Measurements from ENCODE around the gene AMBN.
A peak's percentile ranks its signal among the peaks of the same experiment; 100 is the strongest.
"Not testable (repeated sequence)": the region's sequence is repeated elsewhere in the genome, so short reads cannot be mapped to it uniquely, and the experiment has no call there.

AMBN gene

DNA sequence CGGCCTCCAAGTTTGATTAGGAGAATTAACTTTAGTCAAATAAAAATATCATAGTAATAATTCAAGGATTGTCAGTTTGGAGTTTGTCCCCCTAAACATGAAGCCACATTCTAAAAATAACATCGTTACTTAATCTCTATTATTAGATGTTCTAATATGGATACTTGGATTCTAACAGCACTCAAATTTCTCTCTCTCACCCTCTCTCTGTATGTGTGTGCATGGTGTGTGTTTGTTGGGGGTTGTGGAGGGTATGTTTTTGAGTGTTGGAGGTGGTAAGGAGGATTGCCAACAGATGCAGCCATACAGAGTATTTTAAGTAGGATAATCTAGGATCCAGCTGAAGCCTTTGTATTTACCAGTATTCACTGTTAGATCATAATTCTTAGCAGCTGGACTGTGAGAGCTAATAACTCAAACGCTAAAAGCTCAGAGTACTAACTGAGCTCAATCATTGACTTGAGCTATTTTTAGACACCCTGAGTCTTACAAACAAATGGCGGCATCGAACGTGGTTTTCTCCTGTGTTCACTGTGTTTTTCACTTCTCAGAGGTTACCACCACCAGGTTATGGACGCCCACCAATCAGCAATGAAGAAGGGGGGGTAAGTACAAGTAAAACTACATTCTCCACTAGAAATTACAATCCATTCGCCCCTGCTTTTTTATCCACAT lies 45.3 kb downstream of the AMBN start:
- CTCF ChIA-PET = no interaction called here
- POLR2A ChIA-PET = no interaction called here
- Histone ChIP-seq H3K27ac (ENCODE audit: extremely low read depth, low read depth, low read length) (no peak overlapping the region), H3K36me3 (ENCODE audit: control insufficient read depth in 2 of 2, insufficient read depth in 1 of 2, low read length in 2 of 2) (no peaks in the 10 kb centered on the region), H3K4me3 (ENCODE audit: low read depth, low read length) (no peak overlapping the region), H3K9me3 (ENCODE audit: control insufficient read depth, insufficient read depth, low read depth, low read length) (no peaks in the 10 kb centered on the region), H3K4me1 (ENCODE audit: control insufficient read depth, insufficient read depth, low read length) (no peaks in the 10 kb centered on the region)
- TF ChIP-seq, protein P1, sequence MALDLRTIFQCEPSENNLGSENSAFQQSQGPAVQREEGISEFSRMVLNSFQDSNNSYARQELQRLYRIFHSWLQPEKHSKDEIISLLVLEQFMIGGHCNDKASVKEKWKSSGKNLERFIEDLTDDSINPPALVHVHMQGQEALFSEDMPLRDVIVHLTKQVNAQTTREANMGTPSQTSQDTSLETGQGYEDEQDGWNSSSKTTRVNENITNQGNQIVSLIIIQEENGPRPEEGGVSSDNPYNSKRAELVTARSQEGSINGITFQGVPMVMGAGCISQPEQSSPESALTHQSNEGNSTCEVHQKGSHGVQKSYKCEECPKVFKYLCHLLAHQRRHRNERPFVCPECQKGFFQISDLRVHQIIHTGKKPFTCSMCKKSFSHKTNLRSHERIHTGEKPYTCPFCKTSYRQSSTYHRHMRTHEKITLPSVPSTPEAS (tag by site-specific recombination; IDR thresholded peaks at IDR 0.05) = no peak
- TF ChIP-seq ZNF585B (tag by site-specific recombination; IDR thresholded peaks at IDR 0.05) (no peak), GLIS2 (tag by site-specific recombination; IDR thresholded peaks at IDR 0.05) (no peak)

DNA sequence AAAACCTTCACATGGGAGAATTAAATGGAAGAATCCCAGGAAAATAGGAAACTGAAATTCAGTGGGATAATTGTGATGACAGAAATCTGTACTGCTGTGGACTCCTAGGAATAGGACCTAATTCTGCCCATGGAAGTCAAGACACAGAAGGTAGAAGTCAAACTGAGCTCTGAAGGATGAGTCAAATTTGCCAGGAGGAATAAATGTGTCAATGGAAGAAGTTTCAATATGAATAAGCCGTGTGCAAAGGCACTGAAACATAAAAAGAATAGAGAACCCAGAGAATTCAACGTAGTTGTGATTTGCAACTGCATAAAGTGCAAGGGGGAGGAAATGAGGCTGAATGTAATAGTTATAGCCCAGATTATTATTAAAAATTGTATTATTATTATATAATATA lies 48.1 kb downstream of the AMBN start:
- ChIA-PET POLR2A (no interaction called here), CTCF (no interaction called here)
- Histone ChIP-seq H3K4me1 (ENCODE audit: control insufficient read depth, insufficient read depth, low read length) (no peaks in the 10 kb centered on the region), H3K9me3 (ENCODE audit: control insufficient read depth, insufficient read depth, low read depth, low read length) (no peaks in the 10 kb centered on the region), H3K36me3 (ENCODE audit: control insufficient read depth in 2 of 2, insufficient read depth in 1 of 2, low read length in 2 of 2) (no peaks in the 10 kb centered on the region), H3K4me3 (ENCODE audit: low read depth, low read length) (no peak overlapping the region), H3K27ac (ENCODE audit: extremely low read depth, low read depth, low read length) (no peak overlapping the region)
- TF ChIP-seq ZNF169 (tag by site-specific recombination; IDR thresholded peaks at IDR 0.05) = no peak
- TF ChIP-seq ZNF37A (tag by site-specific recombination; IDR thresholded peaks at IDR 0.05) = no peak
- no peak for TF ChIP-seq ZNF707 (tag by site-specific recombination; IDR thresholded peaks at IDR 0.05)

DNA sequence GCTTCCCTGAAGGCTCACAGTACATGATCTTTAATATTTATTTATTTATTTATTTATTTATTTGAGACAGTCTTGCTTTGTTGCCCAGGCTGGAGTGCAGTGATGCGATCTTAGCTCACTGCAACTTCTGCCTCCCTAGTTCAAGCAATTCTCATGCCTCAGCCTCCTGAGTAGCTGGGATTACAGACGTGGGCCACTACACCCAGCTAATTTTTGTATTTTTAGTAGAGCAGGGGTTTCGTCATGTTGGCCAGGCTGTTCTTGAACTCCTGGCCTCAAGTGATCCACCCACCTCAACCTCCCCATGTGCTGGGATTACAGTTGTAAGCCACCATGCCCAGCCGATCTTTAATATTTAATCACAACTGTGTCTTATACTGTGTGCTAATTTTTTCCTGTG lies 58.7 kb downstream of the AMBN start:
- H3K9me3 ChIP-seq (ENCODE audit: control insufficient read depth, insufficient read depth, low read depth, low read length); H3K4me3 ChIP-seq (ENCODE audit: low read depth, low read length); H3K4me1 ChIP-seq (ENCODE audit: control insufficient read depth, insufficient read depth, low read length); H3K27ac ChIP-seq (ENCODE audit: extremely low read depth, low read depth, low read length); POLR2A ChIA-PET; H3K36me3 ChIP-seq (ENCODE audit: control insufficient read depth in 2 of 2, insufficient read depth in 1 of 2, low read length in 2 of 2): not testable (repeated sequence)
- CTCF ChIA-PET = interaction anchor here (1.1 kb wide), 1 partner anchor 535 kb away, joined by 3 read pairs; no protein-coding TSS in a partner anchor

DNA sequence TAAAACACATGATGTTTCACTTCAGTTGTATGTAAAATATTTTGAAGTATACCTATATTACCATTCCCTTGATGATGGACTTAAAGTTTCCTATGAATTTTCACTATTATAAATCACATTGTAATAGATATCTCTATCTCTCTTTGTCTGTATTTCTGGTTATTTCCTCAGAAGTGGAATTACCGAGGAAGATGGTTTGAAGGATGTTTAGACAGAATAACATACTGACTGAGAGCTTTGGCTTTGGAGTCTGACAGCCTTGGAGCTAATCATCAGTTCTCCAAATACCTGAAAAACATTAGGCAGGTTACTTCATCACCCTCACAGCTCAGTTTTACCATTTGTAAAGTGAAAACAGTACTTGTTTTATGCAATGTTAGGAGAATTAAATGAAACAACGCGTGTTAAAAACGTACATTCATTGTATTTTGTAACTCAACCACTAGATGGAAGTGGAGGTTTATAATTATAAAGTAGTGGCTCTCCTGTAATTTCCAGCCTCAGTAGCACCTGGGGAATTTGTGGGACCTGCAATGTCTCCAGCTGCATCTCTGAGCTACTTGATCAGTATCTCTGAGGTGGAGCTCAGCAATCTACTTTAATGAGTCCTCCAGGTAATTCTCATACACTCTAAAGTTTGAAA lies 59.9 kb downstream of the AMBN start:
- TF ChIP-seq ZNF830 (tag by site-specific recombination; IDR thresholded peaks at IDR 0.05; ENCODE audit: low read depth) (no peak), ZNF654 (tag by site-specific recombination; IDR thresholded peaks at IDR 0.05; ENCODE audit: low read depth) (peak; percentile 69)
- Histone ChIP-seq H3K4me3 (ENCODE audit: low read depth, low read length) (no peak overlapping the region), H3K36me3 (ENCODE audit: control insufficient read depth in 2 of 2, insufficient read depth in 1 of 2, low read length in 2 of 2) (no peaks in the 10 kb centered on the region), H3K4me1 (ENCODE audit: control insufficient read depth, insufficient read depth, low read length) (no peaks in the 10 kb centered on the region), H3K27ac (ENCODE audit: extremely low read depth, low read depth, low read length) (no peak overlapping the region), H3K9me3 (ENCODE audit: control insufficient read depth, insufficient read depth, low read depth, low read length) (no peaks in the 10 kb centered on the region)
- POLR2A ChIA-PET = interaction anchor here (0.6 kb wide), 1 partner anchor 369 kb away, joined by 3 read pairs; no protein-coding TSS in a partner anchor
- CTCF ChIA-PET = interaction anchor here (0.6 to 1.5 kb wide), 15 partner anchors 8 to 1061 kb away, joined by 3 to 11 read pairs (median 3); partner anchors contain the start of gene JCHAIN

- ChIA-PET CTCF (interaction anchor here (0.6 kb wide), 1 partner anchor 191 kb away, joined by 3 read pairs; no protein-coding TSS in a partner anchor), POLR2A (no interaction called here)
- Histone ChIP-seq H3K36me3 (ENCODE audit: control insufficient read depth in 2 of 2, insufficient read depth in 1 of 2, low read length in 2 of 2) (no peaks in the 10 kb centered on the region), H3K4me3 (ENCODE audit: low read depth, low read length) (no peak overlapping the region), H3K9me3 (ENCODE audit: control insufficient read depth, insufficient read depth, low read depth, low read length) (no peaks in the 10 kb centered on the region), H3K4me1 (ENCODE audit: control insufficient read depth, insufficient read depth, low read length) (no peaks in the 10 kb centered on the region), H3K27ac (ENCODE audit: extremely low read depth, low read depth, low read length) (no peak overlapping the region)
- TF ChIP-seq, protein P2, sequence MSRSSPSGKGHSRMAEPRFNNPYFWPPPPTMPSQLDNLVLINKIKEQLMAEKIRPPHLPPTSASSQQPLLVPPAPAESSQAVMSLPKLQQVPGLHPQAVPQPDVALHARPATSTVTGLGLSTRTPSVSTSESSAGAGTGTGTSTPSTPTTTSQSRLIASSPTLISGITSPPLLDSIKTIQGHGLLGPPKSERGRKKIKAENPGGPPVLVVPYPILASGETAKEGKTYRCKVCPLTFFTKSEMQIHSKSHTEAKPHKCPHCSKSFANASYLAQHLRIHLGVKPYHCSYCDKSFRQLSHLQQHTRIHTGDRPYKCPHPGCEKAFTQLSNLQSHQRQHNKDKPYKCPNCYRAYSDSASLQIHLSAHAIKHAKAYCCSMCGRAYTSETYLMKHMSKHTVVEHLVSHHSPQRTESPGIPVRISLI (tag by site-specific recombination; IDR thresholded peaks at IDR 0.05) = no peak
- TF ChIP-seq, protein P3, sequence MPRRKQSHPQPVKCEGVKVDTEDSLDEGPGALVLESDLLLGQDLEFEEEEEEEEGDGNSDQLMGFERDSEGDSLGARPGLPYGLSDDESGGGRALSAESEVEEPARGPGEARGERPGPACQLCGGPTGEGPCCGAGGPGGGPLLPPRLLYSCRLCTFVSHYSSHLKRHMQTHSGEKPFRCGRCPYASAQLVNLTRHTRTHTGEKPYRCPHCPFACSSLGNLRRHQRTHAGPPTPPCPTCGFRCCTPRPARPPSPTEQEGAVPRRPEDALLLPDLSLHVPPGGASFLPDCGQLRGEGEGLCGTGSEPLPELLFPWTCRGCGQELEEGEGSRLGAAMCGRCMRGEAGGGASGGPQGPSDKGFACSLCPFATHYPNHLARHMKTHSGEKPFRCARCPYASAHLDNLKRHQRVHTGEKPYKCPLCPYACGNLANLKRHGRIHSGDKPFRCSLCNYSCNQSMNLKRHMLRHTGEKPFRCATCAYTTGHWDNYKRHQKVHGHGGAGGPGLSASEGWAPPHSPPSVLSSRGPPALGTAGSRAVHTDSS (tag by site-specific recombination; IDR thresholded peaks at IDR 0.05) = no peak
- TF ChIP-seq ZNF747 (tag by site-specific recombination; IDR thresholded peaks at IDR 0.05) (no peak), RBAK (tag by site-specific recombination; IDR thresholded peaks at IDR 0.05) (no peak), ZNF555 (tag by site-specific recombination; conservative IDR thresholded peaks at IDR 0.05) (no peak), ZNF148 (tag by site-specific recombination; IDR thresholded peaks at IDR 0.05; ENCODE audit: borderline replicate concordance) (no peak), ZNF394 (tag by site-specific recombination; IDR thresholded peaks at IDR 0.05; ENCODE audit: borderline replicate concordance) (no peak)
- TF ChIP-seq, protein P4, sequence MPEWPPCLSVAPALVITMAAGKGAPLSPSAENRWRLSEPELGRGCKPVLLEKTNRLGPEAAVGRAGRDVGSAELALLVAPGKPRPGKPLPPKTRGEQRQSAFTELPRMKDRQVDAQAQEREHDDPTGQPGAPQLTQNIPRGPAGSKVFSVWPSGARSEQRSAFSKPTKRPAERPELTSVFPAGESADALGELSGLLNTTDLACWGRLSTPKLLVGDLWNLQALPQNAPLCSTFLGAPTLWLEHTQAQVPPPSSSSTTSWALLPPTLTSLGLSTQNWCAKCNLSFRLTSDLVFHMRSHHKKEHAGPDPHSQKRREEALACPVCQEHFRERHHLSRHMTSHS (tag by site-specific recombination; IDR thresholded peaks at IDR 0.05) = no peak
These were observed 62.6 kb downstream of the AMBN start for GRCh38 chr4:70654605-70655011.
